Fibroblast of lung (primary cell): Measurements from ENCODE around the gene KRTAP5-2. TPM values are rescaled to one million over a fixed set of nuclear protein-coding genes. Genes with fewer than 3 reads are reported as not detected.

Experiments
- DNase-seq, 2 donors: peaks; one replicate each; pipeline versions ENCODE4 v3.0.0 to v3.0.0-alpha.2; 2010; ENCODE audit warnings: low read depth in 2 of 2
- H2AFZ ChIP-seq: 2 replicates; pipeline ENCODE4 v1.5.1; 2012; ENCODE audit warnings: low read length, control low read depth, inconsistent platforms
- H3K27ac ChIP-seq: 2 replicates; pipeline ENCODE4 v1.5.1; 2011; ENCODE audit warnings: low read length, control low read depth; ENCODE audit not compliant: insufficient read depth
- H3K27me3 ChIP-seq: 2 replicates; pipeline ENCODE4 v1.5.1; 2011; ENCODE audit warnings: mild to moderate bottlenecking, low read length; ENCODE audit not compliant: control insufficient read depth, insufficient read depth
- H3K36me3 ChIP-seq: 2 replicates; pipeline ENCODE4 v1.5.1; 2011; ENCODE audit warnings: low read length; ENCODE audit not compliant: control insufficient read depth, insufficient read depth
- H3K4me1 ChIP-seq: 2 replicates; pipeline ENCODE4 v1.5.1; 2011; ENCODE audit warnings: low read length; ENCODE audit not compliant: control insufficient read depth, insufficient read depth; ENCODE audit errors: extremely low read depth
- H3K4me2 ChIP-seq: 2 replicates; pipeline ENCODE4 v1.5.1; 2011; ENCODE audit warnings: low read length, control low read depth; ENCODE audit not compliant: insufficient read depth; ENCODE audit errors: extremely low read depth
- H3K4me3 ChIP-seq, 4 experiments: fragments of 200-600 bp in 1 of 4; sonication (generic) in 1 of 4; replicated peaks in 1 of 4; 2 replicates each; pipeline ENCODE4 v1.5.1; 2011 to 2016; ENCODE audit warnings: low read length in 4 of 4, low read depth in 3 of 4, mild to moderate bottlenecking in 3 of 4, control low read depth in 2 of 4, inconsistent platforms in 1 of 4, mixed read lengths in 1 of 4; ENCODE audit not compliant: insufficient read depth in 1 of 4; ENCODE audit errors: control extremely low read depth in 1 of 4
- H3K79me2 ChIP-seq: 2 replicates; pipeline ENCODE4 v1.5.1; 2012; ENCODE audit warnings: mild to moderate bottlenecking, low read length, inconsistent platforms; ENCODE audit not compliant: control insufficient read depth, insufficient read depth
- H3K9ac ChIP-seq: 2 replicates; pipeline ENCODE4 v1.5.1; 2011; ENCODE audit warnings: mild to moderate bottlenecking, low read length, control low read depth; ENCODE audit not compliant: insufficient read depth
- H3K9me3 ChIP-seq: 2 replicates; pipeline ENCODE4 v1.5.1; 2012; ENCODE audit warnings: low read depth, low read length; ENCODE audit not compliant: control insufficient read depth, insufficient read depth
- H4K20me1 ChIP-seq: 2 replicates; pipeline ENCODE4 v1.5.1; 2011; ENCODE audit warnings: low read length; ENCODE audit not compliant: control insufficient read depth, insufficient read depth; ENCODE audit errors: extremely low read depth
- CTCF ChIP-seq, 2 donors: IDR thresholded peaks in 1 of 2; conservative IDR thresholded peaks in 1 of 2; 1 replicate in 1 of 2; 2 replicates in 1 of 2; pipeline ENCODE4 v1.5.1; 2011 to 2012; ENCODE audit warnings: low read length in 2 of 2, control low read depth in 1 of 2, inconsistent platforms in 1 of 2, low read depth in 1 of 2, mild to moderate bottlenecking in 1 of 2
- EZH2 ChIP-seq: IDR thresholded peaks from 2 replicates; pipeline ENCODE4 v1.5.1; 2012; ENCODE audit warnings: low read length, control low read depth, mild to moderate bottlenecking; ENCODE audit errors: missing control alignments
- polyA plus RNA-seq, 2 donors: library from polyadenylated mRNA; depleted of rRNA in 1 of 2; stranded (reverse) in 1 of 2; unstranded in 1 of 2; fragments of >200 nt; gene quantifications; 2 replicates each; pipeline ENCODE4 v1.2.1, GENCODE V29; 2011 to 2012; ENCODE audit warnings: missing spikeins in 1 of 2
- total RNA-seq: library from RNA; depleted of rRNA; stranded (reverse); fragments of >200 nt; gene quantifications from 2 replicates; pipeline ENCODE4 v1.2.1, GENCODE V29; 2014

KRTAP5-2 gene
- total and polyA plus RNA-seq, 2 donors (not counting 1 experiment from before 2014, with no cell fraction given) = not detected

- TF ChIP-seq CTCF (conservative IDR thresholded peaks at IDR 0.05 in 1 of 2, IDR thresholded peaks at IDR 0.05 in 1 of 2; ENCODE audit: low read depth in 1 of 2, low read length in 2 of 2) (no peak), EZH2 (no peak)
- H3K4me3 ChIP-seq = no peak overlapping the region
- H3K9me3 ChIP-seq = no peaks in the 10 kb centered on the region
- H3K4me2 ChIP-seq = no peak overlapping the region
- H3K36me3 ChIP-seq = no peaks in the 10 kb centered on the region
- H3K27me3 ChIP-seq = peaks cover 6% of the 10 kb centered on the region
- H3K4me1 ChIP-seq = no peaks in the 10 kb centered on the region
- no peaks in the 10 kb centered on the region for H3K79me2 ChIP-seq
- no peaks in the 10 kb centered on the region for H4K20me1 ChIP-seq
- H2AFZ ChIP-seq = no peak overlapping the region
- no peak overlapping the region for H3K27ac ChIP-seq
- H3K9ac ChIP-seq = no peak overlapping the region
- DNase-seq = no peak
Measured at GRCh38 chr11:1641096-1641495, 43.0 kb upstream of the KRTAP5-2 start.

GRCh38 chr11:1640076-1640946 is 42.2 kb upstream of the KRTAP5-2 start:
- Histone ChIP-seq H3K4me1 (no peaks in the 10 kb centered on the region), H3K79me2 (no peaks in the 10 kb centered on the region), H3K4me2 (no peak overlapping the region), H4K20me1 (no peaks in the 10 kb centered on the region), H3K36me3 (no peaks in the 10 kb centered on the region), H3K9me3 (no peaks in the 10 kb centered on the region), H3K27me3 (peaks cover 6% of the 10 kb centered on the region), H3K9ac (no peak overlapping the region), H3K27ac (no peak overlapping the region), H3K4me3 (no peak overlapping the region), H2AFZ (no peak overlapping the region)
- TF ChIP-seq EZH2 = no peak
- peak; percentile 63 to 85 for TF ChIP-seq CTCF (conservative IDR thresholded peaks at IDR 0.05 in 1 of 2, IDR thresholded peaks at IDR 0.05 in 1 of 2; ENCODE audit: low read depth in 1 of 2, low read length in 2 of 2)
- peak in 1 of 2 donors; percentile 18 for DNase-seq

- H3K4me1 ChIP-seq = no peaks in the 10 kb centered on the region
- no peak for TF ChIP-seq CTCF (conservative IDR thresholded peaks at IDR 0.05 in 1 of 2, IDR thresholded peaks at IDR 0.05 in 1 of 2; ENCODE audit: low read depth in 1 of 2, low read length in 2 of 2)
- no peak for TF ChIP-seq EZH2
- H3K9ac ChIP-seq = no peak overlapping the region
- no peaks in the 10 kb centered on the region for H3K79me2 ChIP-seq
- no peak overlapping the region for H3K4me2 ChIP-seq
- H2AFZ ChIP-seq = no peak overlapping the region
- no peak for DNase-seq
- peaks cover 6% of the 10 kb centered on the region for H3K27me3 ChIP-seq
- no peak overlapping the region for H3K27ac ChIP-seq
- no peaks in the 10 kb centered on the region for H3K9me3 ChIP-seq
- no peaks in the 10 kb centered on the region for H3K36me3 ChIP-seq
- no peaks in the 10 kb centered on the region for H4K20me1 ChIP-seq
- no peak overlapping the region for H3K4me3 ChIP-seq
Measured at GRCh38 chr11:1639666-1640065, 41.6 kb upstream of the KRTAP5-2 start.
